Activated T-cell treated with anti-CD3 and anti-CD28 coated beads for 1 hour (primary cell): ENCODE results near the gene SOX6.

Experiments used
- DNase-seq: peaks from one replicate; pipeline ENCODE4 v3.0.0-alpha.2; 2020; ENCODE audit warnings: low read depth

SOX6 gene

DNA sequence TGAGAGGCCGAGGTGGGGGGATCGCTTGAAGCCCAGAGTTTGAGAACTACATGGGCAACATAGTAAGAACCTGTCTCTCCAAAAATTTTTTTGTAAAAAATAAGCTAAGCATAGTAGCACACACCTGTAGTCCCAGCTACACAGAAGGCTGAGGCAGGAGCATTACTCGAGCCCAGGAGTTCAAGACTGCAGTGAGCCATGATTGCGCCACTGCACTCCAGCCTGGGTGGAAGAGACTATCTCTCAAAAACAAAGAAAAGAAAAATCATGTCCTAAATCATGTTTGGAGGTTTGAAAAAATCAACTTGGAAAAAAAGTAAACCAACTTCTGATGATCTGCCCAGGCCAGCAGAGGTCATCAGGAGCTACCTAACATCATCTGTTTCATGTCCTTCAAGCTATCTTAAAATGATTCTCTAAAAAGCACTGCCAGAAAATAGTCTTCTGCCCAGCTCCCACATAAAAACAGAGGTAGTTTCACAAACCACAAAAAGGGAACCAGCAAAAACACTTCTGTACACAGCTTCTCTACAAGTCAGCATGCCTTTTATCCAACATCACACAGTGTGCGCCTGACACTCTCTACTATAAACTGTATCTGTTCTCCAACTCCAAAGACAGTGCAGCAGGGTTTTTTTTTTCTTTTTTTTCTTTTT is 165.0 kb downstream of the SOX6 start:
- DNase-seq, result no peak

DNA sequence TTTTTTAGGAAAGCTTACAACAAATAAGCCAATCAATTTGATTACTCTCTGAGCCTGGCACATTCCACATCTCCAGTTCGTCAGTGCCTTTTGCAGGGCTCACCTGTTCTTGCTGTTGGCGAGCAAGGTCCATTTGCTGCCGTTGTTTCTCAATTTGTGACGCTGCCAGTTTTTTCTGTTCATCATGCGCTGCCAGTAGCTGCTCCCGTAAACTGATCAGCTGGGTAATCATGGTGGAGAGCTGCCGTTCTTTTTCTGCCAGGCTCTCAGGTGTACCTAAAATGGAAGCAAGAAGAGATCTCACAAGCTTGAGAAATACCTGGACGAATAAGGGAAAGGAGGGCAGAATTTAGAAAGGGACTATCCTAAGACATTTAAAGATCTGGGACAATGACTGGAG is 169.7 kb downstream of the SOX6 start:
- no peak for DNase-seq

DNA sequence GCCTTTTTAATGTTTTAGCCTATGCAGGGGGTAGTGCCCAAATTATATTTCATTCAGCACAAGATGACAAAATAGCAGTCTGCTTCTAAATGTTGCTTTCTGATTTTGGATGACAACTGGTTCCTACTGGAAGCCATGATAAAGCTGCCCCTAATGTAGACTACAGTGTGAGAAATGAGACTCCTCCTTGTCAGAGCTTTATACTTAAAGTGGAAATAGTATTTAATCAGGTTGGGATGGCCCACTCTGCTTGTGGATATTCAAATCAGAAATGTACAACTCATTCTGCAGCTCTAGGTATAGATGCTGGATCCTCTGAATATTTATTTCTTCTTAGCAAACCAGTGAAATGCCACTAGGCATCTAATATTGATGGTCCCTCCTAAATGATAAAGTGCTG is 171.3 kb downstream of the SOX6 start:
- no peak for DNase-seq

DNA sequence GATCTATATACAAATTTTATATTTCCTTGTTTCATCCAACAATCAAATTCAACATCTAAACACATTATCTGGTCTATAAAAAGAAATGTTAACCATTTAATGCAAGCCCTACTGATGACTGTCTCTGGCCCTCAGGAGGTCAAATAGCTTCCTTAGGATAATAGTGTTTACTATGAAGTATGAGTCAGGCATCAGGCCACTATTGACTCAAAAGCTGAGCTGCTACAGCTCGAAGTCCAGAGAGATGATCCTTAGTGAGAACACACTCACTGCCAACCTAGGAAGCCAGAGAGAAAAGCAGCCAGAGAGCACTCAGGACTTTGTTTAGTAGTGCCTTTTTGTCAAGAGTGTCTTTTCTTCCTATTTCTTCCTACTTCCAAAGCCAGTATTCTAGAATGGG is 171.8 kb downstream of the SOX6 start:
- DNase-seq, result no peak

DNA sequence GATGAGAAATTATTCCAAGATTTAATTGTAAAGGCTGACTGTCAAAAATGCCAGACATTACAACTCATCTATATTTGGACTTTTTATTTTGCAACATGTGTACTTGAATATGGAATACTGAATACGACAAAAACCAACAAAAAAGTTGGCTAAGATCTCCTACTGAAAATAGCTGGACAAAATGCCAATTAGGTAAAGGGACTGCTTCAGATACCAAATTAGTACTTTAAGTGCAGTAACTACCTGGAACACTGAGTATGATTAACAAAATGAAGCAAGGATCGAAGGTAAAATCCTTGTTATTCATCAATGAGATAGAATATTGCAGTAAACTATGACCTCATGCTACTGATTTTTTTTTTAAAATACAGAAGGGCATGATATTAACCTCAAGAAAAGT is 173.8 kb downstream of the SOX6 start:
- no peak for DNase-seq

DNA sequence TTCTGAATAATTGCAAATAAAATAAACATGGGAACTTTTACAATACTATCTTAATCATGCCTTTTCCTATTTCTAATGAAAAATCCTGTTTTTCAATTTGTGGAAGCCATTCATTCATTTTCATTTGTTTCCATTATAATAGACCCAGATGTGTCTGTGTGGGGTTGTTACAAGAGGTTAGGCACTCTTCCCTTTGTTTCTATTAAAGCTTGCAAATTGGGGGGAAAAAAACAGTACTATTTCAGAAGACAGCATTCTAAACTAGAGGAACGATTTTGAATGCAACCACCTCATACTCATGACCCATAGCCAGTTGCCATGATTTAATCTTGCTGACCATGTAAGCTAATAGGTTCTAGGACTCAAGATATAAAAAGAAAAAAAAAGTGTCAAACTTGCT is 175.5 kb downstream of the SOX6 start:
- no peak for DNase-seq

DNA sequence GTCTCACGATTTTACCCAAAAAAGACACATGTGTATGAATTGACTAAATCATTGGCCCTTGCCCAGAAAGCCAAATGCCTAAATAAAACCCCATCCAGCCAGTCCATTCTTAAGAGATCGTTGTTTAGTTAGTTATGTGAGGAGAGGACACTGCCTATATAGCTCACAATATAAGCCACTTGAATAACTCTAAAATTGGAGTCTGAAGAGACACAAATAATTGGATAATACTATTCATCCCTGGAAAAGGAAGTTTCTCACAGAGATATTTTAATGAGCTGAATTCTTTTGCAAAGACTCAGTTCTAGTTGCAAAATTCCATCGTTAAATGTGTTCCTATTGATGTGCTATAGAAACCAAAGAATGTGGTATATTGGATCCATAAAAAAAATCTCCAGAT is 176.7 kb downstream of the SOX6 start:
- no peak for DNase-seq

DNA sequence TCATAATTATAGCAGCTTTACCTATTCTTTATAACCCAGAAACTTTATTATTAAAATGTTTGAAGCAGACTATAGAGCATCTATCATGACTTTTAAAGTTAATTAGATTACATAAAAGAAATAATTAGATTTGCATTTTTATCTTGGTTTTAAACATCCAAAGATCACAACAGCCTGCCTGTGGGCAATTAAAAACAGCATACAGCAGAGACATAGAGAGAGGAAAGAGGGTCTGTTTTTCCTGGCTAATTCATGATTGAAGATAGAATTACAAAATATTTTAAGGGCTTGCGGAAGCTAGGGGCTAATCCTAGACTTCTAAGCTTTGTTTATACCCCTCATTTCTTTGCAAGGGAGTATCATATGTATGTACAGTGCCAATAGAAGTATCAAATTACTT is 178.1 kb downstream of the SOX6 start:
- no peak for DNase-seq

DNA sequence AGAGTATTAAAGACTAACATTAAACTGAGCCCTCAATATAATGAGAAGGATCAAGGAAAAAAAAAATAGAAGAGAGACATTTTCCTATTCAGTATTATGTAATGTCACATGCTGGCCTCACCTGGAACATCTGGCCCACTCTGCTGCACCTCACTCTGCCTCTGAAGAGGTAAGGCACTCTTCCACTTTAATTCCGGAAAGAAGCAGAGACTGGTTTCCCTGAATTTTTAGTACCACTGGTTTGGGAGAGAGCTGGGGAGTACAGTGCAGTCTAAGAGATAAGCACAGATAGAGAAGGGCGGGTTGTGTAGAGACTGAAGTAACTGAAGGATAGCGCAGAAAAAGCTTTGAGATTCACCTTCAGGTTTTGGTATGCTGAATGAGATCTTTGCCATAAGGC is 178.7 kb downstream of the SOX6 start:
- no peak for DNase-seq

DNA sequence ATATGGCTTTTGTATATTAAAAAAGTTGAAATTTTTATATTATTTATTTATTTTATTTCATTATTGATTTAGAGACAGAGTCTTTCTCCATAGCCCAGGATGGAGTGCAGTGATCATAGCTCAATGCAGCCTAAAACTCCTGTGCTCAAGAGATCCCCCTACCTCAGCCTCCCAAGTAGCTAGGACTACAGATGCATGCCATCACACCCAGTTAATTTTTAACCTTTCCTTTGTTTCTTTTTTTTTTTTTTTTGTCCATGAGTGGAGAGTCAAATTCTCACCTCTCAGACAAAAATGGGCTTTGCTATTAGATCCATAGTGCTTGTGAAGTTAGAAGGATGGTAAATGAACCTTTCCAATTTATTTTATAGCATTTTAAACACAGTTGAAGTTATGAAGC is 182.5 kb downstream of the SOX6 start:
- DNase-seq, result no peak

DNA sequence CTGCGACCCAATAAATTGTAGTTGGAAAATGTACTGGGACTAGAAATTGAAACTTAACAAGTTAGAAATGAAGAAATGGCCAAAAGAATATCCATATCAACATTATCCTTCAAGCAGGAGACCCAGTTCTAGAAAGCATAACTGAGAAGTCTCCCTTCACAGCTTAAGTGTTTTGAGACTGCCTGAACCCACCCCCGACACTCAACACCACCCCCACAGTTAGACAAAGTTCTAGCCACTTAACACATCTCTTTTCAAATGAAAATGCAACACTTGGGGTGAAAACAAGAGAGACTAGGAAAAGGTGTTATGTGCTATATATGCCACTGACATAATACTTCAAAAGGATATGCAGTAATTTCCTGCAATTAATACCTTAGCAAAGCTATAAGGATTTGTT is 184.5 kb downstream of the SOX6 start:
- DNase-seq, result no peak

DNA sequence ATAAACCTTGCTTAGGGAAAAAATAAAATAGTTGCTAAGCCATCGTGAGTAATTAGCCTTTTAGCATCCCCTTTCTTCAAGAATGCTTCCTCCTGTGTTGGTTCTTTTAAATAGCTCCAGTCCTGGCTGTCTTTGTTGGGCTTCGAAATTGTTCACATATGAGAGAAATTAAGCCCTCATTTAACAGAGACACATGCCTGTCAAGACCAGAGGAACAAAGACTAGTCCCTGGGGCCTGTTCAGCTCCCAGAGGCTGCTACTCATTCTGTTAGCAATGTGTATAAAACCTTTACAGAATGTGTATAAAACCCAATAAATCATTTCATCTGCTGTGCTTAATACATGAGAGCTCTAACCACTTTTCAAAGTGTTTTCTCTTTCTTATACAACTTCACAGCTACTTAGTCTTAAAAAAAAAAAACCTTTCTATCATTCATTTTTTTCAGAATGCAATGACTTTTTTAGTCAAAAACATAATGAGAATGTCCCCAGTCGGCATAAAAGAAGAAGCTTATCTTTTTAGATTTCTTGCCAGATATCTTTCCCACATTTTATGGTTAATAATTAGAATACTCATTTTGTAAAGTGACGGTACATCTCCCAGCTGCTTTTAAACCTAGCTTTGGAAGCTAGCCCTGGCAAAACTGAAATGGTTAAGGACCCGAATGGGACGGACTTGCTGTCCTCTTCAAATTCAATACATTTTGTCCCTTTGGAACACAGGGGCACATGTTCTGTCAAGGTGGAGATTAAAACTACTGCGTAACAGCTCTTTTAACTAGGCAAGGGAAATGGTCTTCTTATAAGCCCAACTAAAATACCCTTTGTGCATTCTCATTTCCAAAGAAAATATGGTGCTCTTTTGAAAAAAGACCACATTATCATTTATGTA is 186.1 kb downstream of the SOX6 start:
- DNase-seq, result no peak

DNA sequence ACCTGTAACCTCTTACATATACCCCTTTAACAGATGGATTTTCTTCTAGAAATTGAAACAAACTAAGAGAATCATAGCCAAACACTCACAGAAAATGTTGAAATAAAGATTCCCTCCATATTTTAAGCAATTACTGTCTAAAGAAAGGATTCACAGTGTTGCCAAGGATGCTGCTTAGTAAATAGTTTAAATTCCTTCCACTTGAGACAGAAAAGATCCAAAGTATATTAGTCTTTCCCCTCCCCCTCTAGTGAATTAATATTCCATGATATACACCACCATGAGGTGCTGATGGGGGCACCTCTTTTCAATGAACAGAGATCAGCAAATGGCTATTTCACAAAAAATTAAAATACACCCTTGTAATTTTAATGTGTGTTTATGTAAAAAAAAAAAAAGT is 186.8 kb downstream of the SOX6 start:
- no peak for DNase-seq

DNA sequence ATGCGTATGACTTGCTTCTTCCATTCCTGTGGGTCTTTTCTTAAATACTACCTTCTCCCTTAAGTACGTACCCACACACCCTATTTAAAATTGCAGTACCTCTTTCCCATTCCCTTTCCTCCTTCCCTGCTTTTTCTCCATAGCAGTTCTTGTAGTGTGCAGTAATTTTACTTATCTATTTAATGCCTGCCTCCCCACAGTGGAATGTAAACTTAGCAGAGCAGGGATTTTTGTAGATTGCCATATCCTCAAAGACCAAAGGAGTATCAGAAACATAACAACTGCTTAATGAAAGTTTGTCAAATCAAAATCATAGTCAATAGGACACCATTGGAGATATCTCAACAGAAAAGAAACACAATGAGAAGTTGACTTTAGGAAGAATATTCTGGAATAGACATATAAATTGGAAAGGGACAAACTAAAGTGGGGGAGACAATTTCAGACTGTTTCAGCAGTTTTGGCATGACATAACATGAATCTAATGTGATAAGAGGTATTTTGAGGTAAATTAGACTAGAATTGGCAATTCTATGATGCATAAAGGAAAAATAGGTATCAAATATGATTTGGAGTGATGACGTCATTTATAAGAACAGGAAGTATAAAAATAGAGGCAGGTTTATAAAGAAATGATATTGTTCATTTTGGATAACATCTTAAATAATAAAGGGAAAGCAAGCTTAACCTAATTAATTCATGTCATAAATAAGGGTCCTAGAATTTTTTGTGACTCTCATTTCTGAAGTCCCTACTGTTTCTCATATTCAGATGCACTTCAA is 188.4 kb downstream of the SOX6 start:
- no peak for DNase-seq

DNA sequence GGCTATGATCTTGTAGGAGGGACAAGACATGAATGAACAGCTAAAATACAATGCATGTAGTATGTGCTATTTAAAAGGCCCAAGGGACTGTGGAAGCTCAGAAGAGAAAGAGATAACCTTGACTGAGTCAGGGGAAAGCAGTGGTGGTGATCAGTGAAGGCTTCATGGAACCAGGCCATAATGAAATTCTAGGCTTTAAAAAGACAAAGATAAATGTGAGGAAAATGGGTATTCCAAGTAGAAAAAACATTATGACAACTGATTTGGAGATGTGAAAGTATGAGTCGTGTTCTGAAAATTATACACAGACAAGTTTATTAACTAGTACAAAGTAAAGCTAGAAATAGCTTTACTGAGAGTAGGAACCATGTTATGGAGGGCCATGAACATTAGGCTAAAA is 189.8 kb downstream of the SOX6 start:
- DNase-seq, result no peak

DNA sequence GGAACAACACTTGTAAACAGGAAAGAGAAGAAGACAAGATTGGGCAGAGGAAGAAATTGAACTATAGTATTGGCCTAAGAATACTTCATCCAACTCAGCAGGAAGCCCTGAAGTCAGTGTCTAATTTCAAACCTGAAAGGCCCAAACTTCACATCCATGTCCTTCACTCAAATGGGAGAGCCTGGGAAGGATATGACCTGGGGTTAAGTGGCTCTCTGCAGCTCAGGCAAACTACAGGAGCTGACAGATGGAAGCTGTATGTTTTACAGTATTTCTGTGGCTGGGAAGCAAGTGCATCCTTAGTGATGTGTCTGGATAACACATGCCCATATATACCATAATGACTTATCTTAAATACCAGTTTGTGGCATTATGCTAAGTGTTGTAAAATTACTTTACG is 196.2 kb downstream of the SOX6 start:
- DNase-seq, result no peak

DNA sequence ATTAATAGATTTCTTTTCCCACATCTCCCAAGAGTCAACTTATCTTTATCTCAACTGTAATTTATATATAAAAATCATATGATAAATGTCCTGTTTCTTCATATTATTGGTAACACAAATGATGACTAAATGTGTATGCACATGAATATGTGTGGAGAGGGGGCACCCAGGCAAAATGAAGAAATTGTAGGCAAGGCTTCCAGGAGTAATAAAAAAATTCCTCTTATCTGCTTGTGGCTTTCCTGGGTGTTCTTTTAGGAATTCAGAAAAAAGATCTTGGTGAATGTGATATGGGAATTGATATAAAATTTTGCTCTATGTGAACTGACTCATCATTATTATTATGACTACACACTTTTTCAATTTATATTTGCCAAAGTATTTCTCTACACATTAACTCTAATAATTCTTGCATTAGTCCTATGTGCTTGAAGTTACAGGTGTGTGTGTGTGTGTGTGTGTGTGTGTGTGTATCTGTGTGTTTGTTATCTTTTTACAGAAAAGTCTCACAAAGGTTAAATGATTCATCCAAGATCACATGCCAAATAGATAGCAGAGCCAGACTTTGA is 197.8 kb downstream of the SOX6 start:
- DNase-seq, result no peak

DNA sequence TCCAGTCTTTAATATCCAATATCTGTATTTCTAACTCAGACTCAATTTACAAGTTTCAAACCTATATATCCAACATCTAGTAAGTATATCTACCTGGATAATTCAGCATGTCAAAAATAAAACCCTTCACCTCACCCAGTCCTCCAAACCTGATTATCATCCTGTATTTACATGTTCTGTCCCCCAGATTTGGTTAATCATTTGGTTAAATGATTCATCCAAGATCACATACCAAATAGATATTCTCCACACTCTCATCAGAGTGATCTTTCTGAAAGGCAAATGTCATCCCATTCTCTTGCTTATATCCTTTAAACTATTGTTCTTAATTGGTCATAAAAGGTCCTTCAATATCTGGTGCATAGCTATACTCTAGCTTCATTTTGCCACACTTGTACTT is 199.0 kb downstream of the SOX6 start:
- DNase-seq, result no peak

DNA sequence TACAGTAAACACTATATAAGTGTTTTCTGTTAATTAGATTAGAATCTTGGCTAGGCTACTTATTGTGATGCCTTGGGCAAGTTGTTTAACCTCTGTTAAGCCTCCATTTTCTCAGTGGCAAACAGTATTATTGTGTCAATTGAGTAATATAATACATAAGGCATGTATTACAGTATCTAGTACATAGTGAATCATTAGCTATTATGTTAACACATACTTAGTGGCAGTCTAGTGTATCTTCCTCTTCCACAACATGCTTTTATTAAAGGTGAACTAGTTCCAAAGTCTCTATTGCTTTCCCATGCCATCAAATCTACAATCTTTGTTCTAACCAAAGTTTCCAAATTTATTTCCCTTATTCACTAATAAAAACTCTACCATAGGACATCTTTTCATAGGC is 200.9 kb downstream of the SOX6 start:
- DNase-seq, result no peak

DNA sequence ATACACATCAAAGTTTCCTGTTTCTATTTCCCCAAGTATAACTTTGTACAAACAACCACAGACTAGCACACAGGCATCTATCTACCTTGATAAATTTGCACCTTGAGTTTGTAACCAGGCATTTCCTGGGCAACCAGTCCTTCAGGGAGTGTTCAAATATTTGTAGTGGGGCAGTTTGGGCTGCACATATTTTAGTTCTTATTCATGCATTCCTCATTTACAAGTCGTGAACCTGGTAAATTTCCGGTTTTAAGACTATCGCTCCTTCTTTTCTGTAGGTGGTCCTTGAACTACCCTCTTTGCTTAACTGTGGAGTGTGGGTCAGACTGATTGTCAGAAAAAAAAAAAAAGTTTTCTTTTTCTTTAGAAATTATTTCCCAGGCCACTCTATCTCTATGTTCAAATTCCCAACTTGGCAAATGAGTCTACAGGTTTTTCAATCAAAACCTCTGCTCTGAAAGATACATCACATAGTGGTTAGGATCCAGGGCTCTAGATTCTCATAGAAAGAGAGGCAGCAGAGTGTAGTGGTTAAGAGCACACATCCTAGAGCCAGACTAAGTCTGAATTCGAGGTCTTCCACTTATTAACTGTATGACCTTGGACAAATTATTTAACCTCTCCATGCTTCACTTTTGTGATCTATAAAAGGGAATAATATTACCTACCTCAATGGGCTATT is 201.5 kb downstream of the SOX6 start:
- DNase-seq, result no peak

DNA sequence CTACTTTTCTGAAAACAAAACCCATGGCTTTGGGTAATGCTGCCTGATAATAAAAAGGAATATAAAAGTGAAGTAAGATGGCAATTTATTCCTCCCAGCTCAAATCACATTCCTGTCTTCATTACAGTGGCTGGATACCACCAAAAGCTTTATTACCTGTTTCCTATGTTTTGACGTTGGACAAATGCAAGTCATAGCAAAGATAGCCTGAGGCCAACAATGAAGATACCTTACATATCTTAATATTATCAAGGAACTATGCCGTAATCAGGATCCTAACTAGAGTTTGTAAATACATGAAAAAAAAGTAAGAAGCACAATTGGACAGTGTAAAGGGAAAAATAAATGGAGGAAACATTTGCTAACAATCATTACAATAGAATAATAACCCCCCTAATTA is 202.4 kb downstream of the SOX6 start:
- DNase-seq, result no peak

DNA sequence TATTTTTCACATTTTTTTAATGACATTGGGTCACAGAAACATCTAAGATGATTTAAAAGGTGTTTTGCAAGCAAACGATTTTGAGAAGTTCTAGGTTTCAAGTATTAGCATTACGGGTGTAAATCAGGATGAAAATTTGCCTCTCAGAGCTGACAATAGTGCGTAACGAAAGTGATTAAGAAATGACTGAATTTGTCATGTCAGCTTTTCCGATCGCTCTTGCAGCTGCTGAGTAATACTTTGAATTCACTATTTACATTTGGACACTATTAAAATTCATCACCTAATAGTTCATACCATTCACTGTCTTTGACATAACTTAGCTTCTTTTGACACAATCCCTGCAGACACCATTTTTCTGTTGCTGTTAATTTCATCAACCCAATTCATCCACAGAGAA is 205.2 kb downstream of the SOX6 start:
- no peak for DNase-seq
